NCI-H345 treated with DMSO at 0.1 percent for 48 hours (cell line): ENCODE results near the gene PKD1L1.
A peak's percentile ranks its signal among the peaks of the same experiment; 100 is the strongest.
"Not testable (repeated sequence)": the region's sequence is repeated elsewhere in the genome, so short reads cannot be mapped to it uniquely, and the experiment has no call there.

Experiments used
- DNase-seq: peaks from one replicate; lab custom pipeline; 2025; ENCODE audit not compliant: unreplicated experiment; lab: John Stamatoyannopoulos, UW

PKD1L1 gene

DNA sequence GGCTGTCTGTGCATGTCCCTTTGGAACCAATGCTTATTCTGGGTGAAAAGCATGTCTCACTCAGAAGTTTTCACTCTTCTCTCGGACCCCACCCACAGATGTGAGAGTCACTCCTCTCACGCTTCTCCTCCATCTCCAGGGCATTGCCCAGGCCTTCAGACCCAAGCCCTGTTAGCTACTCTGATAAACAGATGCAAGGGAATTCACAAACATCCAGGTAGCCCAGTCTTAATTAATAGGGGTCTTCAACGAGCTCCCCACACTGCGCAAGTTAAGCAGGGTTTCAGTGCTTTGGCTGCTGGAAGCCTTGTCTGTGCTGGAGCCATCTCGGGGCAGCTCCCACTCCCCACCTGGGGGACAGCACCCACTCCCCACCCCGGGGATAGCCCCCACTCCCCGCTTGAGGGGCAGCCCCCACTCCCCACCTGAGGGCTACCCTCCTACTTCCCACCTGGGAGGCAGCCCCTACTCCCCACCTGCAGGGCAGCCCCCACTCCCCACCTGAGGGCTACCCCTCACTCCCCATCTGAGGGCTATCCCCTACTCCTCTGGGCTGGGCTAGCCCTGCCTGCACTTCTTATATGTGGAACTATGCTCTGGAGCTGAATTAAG, 8.7 kb downstream of the PKD1L1 start:
- no peak for DNase-seq

DNA sequence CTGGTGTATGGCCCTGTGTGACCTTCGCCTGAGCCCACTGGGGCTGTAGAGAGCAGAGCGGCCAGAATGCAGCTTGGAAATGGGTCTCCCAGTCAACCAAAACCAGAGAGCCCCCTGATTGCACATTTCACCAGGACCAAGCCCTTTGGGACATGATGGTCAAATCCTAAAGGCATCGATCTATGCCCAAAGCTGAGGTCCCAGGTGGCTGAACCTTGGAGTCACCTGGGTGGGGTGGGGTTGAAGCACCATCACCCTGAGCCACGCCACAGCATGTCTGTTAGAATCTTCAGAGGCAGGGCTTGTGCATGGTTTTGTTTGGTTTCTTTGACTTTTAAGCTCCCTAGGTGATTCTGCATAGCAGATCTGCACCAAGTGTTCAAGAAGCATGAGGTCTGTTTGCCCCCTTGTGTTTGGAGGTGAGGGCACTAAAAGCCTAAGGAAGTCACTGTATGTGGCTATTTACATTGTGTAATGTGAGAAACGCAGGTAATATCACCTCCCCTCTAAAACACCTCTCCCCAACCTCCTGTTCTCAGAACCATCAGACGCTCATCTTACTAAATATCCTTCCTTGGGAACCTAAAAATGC, 9.6 kb downstream of the PKD1L1 start:
- no peak for DNase-seq

DNA sequence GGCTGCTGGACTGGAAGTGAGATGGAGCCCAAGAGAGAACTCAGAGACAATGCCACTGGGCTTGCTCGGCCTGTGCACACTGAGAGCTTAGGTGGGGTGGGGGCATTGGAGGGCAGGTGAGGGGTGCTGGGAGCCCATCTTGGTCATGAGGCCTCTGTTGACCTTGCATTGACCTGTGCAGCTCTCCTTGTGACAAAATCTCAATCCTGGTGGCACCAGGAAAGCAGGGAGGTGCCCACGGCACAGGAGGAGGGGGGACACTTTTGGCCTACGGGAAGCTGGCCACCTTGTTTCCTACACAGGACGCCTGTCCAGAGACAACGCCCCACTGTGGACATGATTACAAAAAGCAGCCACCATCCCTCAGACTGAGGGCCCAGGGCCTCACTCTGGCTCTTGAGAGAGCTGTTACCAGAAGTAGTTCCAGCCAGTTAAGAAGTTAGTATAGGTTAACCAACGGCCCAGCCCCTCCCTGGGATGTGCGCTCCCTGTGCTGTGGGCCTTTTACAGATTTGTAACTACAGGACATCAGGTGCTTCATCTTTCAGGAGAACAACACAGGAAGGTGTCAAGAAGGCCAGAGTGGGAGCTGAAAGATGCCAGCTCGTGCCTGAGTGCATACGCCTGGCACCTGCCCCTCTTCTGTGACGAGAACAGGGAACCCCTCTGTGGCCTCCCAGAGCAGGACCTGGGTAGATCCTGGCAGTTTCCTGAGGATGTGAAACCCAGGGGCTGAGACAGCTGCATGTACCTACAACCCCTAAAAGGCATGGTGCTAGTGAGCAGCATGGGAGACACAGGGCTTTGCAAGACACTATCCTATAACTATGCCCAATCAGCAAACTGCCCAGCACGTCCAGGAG, 10.3 kb downstream of the PKD1L1 start:
- DNase-seq: no peak

DNA sequence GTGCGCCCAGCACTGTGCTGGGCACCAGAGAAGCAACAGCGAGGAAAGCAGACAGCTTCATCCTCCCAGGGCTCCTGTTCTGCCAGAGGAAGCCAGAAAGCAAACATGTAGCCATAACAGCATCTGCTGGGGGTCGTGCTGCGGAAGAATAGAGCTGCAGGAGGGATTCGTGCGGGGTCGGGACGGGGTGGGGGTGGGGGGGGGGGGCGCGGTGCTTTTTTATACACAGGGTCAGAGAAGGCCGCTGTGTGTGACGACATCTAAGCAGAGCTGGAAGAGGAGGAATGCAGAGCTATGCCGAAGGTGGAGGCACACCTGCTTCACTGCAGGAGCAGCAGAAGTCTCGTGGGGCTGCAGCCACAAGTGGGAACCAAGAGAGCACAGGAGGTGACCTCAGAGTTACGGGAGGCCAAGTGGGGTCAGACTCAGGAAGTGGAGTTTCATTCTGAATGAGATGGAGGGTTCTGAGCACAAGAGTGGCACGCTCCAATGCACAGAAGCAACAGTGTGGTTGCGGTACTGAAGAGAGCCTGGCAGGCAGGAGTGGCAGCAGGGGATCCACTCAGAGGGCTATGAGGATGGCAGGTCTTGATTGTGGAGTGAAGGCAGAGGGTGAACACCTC, 11.1 kb downstream of the PKD1L1 start:
- peak; percentile 12 for DNase-seq

DNA sequence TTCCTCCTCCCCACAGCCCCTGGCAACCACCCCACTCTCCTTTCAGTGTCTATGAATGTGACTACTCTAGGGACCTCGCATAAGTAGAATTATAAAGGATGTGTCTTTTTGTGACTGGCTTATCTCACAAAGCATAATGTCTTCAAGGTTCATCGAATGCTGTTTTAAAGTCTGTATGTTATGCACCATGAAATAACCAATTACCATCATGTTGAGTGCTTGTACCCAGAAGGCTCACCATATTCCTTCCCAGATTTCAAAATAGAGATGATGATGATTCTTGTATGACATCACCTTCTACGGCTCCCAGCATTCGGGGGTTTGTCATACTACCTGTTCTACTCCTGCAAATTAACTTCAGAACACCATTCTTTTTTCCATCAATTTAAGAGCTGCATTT, 11.9 kb downstream of the PKD1L1 start:
- no peak for DNase-seq

DNA sequence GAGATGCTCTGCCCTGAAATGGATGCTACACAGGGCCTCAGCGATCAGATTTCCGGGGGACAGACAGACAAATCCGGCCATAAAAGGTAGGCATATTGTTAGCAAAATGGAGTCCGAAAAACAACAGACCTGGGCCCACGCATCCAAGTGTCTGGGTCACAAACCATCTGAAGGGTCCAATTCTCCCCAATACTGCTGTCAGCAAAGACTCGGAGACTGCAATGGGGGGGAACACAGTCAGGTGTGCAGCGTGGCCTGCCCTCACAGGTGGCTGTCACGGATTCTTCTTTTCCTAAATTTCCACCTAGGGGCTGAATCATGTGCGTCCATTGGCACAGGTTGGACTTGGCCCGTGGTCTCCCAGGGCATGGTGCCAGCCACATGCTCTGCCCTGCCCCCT, 12.9 kb downstream of the PKD1L1 start:
- no peak for DNase-seq

DNA sequence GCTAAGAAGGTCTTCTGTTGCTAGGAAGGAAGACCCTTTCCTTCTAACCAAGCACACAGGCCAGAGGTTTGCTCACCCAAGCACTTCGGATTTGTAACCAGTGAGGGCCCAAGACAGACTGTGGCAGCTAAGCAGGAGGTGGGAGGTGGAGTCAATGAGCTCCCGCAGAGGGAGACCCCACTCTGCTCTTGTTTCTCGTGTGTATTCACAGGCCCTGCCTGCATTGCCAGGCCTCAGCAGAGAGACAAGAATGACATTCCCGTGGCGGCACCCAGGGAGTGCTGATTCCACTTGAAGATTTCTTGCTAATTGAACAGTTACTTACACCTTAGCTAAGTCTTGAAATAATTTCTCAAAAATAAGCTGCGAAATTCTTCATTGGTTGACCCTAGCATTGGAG, 13.4 kb downstream of the PKD1L1 start:
- no peak for DNase-seq

DNA sequence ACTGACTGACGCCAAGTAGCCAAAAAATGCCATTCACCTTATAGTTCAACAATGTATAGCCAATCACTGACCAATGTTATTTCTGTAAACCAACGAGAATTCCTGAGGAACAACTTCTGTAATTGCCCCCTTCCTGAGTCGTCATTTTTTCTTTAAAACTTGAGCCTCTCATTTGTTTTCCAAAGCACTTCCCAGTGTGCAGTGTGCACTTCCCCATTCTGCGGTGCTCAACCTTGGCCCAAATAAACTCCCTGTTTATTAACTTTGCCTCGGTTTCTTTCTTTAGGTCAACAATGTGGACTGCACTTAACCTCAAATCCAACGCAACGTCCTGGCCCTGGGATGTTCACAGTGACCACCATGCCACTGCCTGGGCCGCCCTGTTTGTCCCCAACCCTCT, 15.1 kb downstream of the PKD1L1 start:
- no peak for DNase-seq

DNA sequence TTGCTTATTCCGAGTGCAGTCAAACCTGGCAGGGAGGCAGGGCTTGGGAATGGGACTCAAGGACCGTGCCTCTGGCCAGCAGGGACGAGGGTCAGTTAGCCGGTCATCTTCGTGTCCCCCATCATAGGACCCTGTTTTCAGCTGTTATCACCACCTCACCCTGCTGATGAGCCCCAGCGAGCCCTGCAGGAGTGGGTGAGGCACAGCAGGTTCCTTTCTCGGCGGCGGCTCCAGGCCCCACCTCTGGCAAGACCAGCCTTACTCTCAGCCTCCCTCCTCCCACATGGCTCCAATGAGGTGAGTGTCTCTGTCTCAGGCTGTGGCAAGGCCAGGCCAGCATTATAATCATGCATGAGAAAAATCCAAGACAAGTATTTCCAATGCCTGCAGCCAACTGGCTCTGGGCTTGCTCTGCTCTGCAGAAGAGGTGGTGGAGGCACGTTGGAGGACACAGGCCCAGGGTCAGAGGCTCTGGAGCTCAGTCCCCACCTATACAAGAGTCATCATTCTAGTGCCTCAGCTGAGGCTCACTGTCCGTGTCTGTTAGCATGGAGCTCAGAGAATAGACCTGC, 15.7 kb downstream of the PKD1L1 start:
- DNase-seq: no peak

DNA sequence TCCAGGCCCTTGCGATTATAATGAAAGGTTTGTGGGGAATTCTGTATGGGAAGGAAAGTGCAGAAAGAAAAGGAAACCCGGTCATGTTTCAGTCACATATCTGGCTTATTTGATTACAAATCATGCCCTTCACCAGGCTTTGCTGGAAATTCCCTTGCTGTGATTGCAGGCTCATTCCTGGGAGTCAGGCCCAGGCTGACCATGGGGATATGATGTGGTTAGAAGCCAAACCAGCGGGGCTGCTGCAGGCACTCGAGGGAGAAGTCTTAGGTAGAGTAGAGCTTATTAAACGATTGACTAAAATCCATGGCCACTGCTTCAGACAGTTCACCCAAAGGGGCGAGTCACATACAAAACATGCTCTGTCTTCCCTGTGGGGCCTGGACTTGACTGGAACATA, 16.2 kb downstream of the PKD1L1 start:
- DNase-seq: no peak

DNA sequence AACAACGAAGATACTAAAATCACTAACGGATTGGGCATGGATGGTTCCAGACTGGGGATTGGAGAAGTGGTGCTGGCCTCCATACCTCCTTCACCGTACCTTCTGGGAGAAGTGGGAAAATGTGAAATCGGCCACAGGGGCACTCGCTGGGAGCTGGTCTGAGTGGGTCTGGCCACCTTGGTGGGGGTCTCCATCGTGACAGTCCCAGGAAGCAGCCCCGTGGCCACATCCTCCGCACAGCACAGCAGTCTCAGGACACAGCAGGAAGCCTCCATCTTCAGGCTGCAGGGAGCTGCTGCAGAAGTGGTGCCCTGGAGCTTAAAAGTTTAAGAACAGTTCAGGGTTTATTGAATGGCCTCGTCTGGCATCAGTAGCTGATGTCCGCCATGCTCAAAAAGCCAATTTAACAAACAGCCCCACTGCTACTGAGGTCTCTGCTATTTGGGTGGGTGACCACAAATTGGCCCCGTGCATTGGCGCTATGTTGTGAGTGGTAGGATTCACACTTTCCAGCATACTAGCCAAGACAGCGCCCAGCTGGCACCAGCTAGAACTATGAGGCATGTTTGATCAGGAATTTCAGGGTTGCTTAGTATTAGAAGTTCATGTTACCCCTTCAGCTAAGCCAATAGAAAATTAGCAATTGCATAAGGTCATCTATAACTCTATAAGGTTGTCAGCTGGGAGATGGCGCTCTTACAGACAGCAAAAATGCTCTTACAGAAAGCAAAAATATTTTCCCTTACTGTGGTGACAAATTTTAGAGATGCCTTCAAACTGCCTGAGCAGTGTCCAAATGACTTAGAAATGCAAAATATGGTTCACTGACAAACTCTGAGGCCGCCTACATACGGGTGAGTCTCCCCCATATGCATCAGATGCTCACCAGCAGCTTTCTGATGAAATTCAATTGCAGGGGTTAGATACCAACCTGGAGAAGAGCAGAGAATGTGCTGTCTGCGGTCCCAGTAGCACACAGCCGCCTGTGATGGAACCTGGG, 17.0 kb downstream of the PKD1L1 start:
- no peak for DNase-seq

DNA sequence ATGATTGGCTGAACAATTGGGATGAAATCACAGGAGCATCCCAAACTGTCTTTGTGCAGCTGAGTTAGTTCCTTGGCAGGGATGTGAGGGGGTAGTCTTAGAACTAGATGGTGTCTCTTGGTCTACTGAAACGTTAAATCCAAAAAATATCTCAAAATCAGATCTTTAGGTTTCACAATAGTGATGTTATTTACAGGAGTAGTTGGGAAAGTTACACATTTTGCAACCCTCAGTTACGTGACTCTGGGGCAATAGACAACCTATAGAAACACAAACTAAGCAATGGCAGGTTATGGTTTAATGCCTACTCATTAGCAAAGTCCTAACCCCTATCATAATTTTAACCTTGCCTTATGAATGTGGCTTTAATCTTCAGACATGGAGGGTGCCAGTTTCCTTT, 24.0 kb downstream of the PKD1L1 start:
- DNase-seq: no peak

DNA sequence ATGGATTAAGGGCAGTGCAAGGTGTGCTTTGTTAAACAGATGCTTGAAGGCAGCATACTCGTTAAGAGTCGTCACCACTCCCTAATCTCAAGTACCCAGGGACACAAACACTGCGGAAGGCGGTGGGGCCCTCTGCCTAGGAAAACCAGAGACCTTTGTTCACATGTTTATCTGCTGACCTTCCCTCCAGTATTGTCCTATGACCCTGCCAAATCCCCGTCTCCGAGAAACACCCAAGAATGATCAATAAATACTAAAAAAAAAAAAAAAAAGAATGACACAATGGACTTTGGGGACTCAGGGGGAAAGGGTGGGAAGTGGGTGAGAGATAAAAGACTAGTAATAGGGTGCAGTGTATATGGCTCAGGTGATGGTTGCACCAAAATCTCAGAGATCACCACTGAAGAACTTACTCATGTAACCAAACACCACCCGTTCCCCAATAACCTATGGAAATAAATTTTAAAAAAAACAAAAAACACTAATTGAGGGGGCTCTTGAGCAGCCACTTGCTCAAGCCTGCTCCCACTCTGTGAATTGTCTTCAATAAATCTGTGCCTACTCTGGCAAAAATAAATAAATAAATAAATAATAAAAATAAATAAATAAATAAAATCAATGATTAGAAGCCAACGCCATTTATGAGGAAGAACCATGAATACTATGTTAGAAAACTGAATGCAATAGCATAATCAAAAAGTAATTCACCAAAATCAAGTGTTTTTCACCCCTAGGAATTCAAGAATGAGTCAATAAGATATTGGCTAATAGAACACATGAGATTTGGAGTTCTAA, 25.0 kb downstream of the PKD1L1 start:
- DNase-seq: not testable (repeated sequence)

DNA sequence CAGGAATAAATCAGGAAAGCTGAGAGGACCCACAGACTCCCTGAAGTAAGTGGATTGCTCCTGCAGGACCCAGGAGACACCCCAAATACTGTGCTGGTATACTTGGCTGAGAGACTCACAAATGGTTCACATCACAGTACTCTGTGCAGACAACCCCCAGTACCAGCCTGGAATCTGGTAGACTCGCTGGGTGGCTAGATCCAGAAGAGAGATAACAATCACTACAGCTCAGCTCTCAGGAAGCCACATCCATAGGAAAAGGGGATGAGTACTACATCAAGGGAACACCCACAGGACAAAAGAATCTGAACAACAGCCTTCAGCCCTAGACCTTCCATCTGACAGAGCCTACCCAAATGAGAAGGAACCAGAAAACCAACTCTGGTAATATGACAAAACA, 31.8 kb downstream of the PKD1L1 start:
- DNase-seq: not testable (repeated sequence)

DNA sequence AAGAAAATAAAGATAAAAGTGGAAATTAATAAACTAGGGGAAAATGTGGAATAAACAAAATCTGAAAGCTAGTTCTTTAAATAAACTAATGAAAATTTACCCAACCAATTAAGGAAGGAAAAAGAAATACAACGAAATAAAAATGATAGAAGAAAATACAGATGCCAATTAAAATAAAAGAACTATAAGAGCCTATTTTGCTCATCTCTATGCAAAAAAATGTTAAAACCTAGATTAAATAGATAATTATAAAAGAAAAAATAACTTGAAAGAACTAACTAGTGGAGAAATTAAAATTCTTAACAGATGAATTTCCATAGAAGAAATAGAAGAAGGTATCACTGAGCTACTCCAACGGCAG, 32.7 kb downstream of the PKD1L1 start:
- no peak for DNase-seq

DNA sequence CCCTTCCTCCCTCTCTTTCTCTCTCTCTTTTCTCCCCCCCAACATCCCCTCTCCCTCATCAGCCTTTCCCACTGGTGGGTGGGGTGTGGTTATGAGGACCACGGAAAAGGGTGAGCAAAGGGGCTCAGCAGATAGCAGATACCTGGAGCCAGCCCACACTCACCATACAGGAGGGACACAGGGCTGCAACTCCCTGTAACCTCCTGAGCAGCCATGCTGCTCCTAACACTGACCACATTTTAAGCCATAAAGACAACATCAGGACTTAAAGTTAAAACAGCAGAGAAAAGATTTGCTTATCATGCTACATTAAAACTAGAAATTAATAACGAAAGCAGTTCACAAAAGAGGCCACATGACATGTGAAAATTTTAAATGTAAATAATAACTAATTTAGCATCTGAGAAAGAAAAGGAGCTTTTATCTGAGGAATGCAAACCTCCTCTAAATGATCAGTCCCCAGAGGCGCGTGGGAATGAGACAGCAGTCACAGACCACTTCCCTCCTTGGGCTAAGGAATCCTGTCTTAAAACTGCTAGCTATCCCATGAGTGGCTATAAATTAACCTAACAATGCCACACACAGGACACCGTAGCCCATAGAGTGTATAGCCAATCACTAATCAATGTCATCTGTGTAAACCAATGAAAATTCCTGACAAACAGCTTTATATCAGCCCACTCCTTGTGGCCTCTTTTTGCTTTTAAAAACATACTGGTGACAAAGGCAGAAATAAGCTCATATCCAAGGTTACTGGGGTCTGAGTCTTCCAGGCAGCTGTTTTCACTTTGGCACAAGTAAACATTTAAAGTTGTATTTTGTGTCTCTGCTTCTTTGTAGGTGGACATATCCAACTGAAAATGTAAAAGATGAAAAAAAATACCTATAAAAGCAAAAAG, 33.3 kb downstream of the PKD1L1 start:
- no peak for DNase-seq

DNA sequence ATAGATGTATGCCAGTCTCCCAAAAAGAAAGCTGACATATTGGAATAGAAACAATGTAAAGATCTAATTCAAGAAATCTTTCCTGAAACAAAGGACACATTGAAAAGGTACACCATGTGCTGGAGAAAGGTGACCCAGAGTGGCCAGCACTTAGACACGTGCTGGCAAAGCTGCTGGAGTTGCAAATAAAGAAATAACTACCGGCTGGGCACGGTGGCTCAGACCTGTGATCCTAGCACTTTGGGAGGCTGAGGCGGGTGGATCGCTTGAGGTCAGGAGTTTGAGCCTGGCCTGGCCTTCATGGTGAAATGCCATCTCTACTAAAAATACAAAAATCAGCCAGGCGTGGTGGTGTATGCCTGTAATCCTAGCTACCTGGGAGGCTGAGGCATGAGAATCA, 35.9 kb downstream of the PKD1L1 start:
- no peak for DNase-seq

DNA sequence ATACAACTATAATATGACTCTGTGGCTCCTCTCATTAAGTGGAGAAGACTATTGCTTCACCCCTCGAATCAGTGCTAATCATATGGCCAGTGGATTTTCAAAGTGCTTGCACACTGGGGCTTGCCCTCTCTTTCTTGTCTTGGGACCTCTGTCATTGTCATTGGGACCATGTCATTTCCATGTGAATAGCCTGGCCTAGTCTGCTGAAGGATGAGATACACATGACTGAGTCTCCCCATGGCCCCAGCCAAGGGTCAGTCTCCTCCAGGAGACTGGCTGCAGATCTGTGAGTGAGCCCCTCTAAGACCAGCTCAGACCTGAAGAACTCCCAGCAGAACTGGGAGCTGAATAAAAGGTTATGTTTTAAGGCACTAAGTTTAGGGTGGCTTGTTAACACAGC, 39.5 kb downstream of the PKD1L1 start:
- no peak for DNase-seq
